Measurements from ENCODE around the gene PSMA5. TPM values are rescaled to one million over a fixed set of nuclear protein-coding genes. Genes with fewer than 3 reads are reported as not detected.

PSMA5 gene
- polyA plus RNA-seq, 1 donor (not counting 4 experiments of a cell fraction or from before 2014, with no cell fraction given), result 150 TPM

GRCh38 chr1:109389638-109390341 lies 36.5 kb downstream of the PSMA5 start:
- H3K4me2 ChIP-seq (ENCODE audit: control insufficient read depth, extremely low read depth, insufficient read depth, low read depth, low read length), result no peak overlapping the region

GRCh38 chr1:109388884-109389637 lies 37.2 kb downstream of the PSMA5 start:
- peaks cover 3% of the 10 kb centered on the region for H3K27me3 ChIP-seq (ENCODE audit: control insufficient read depth, extremely low read depth, insufficient read depth, low read length)
- H2AFZ ChIP-seq (ENCODE audit: control insufficient read depth, low read length), result no peak overlapping the region
- dilution Hi-C loops (cut with MboI; ENCODE audit: extremely low pct_ligation_motif_present, low sequenced_read_pairs), result no loop called here
- H3K9ac ChIP-seq (ENCODE audit: control insufficient read depth, extremely low read depth, insufficient read depth, low read length), result no peak overlapping the region
- no peaks in the 10 kb centered on the region for H3K9me3 ChIP-seq (ENCODE audit: control insufficient read depth, low read depth, low read length)
- H3K9me1 ChIP-seq (ENCODE audit: control insufficient read depth, extremely low read depth, insufficient read depth, low read length), result no peaks in the 10 kb centered on the region
- no peak overlapping the region for H3K27ac ChIP-seq (ENCODE audit: control insufficient read depth, insufficient read depth, low read length)
- no peak for TF ChIP-seq CTCF (optimal IDR thresholded peaks at IDR 0.05 in 1 of 3, IDR thresholded peaks at IDR 0.05 in 1 of 3, conservative IDR thresholded peaks at IDR 0.05 in 1 of 3; ENCODE audit: extremely low read depth in 1 of 3, insufficient read depth in 2 of 3, low read length in 3 of 3)
- no peak for TF ChIP-seq EZH2 (IDR thresholded peaks at IDR 0.05; ENCODE audit: low read length)
- no peaks in the 10 kb centered on the region for H3K36me3 ChIP-seq (ENCODE audit: control insufficient read depth in 2 of 2, extremely low read depth in 1 of 2, insufficient read depth in 2 of 2, low read length in 2 of 2)
- no peak overlapping the region for H3K4me2 ChIP-seq (ENCODE audit: control insufficient read depth, extremely low read depth, insufficient read depth, low read depth, low read length)
- FAIRE-seq, result no peak
- H3K4me1 ChIP-seq (ENCODE audit: control insufficient read depth, extremely low read depth, insufficient read depth, low read length), result peaks cover 4% of the 10 kb centered on the region
- H3K79me2 ChIP-seq (ENCODE audit: control insufficient read depth, insufficient read depth, low read length), result no peaks in the 10 kb centered on the region
- H3K4me3 ChIP-seq (ENCODE audit: control insufficient read depth in 2 of 3, extremely low read depth in 1 of 3, insufficient read depth in 2 of 3, low read depth in 1 of 3, low read length in 3 of 3), result no peak overlapping the region
- DNase-seq (ENCODE audit: low read depth, low spot score), result no peak
- H4K20me1 ChIP-seq (ENCODE audit: control insufficient read depth, extremely low read depth, insufficient read depth, low read length), result no peaks in the 10 kb centered on the region

More at GRCh38 chr1:109389638-109390341, 36.5 kb downstream of the PSMA5 start:
- H3K36me3 ChIP-seq (ENCODE audit: control insufficient read depth in 2 of 2, extremely low read depth in 1 of 2, insufficient read depth in 2 of 2, low read length in 2 of 2), result no peaks in the 10 kb centered on the region
- no peaks in the 10 kb centered on the region for H3K9me1 ChIP-seq (ENCODE audit: control insufficient read depth, extremely low read depth, insufficient read depth, low read length)
- H3K27ac ChIP-seq (ENCODE audit: control insufficient read depth, insufficient read depth, low read length), result no peak overlapping the region
- DNase-seq (ENCODE audit: low read depth, low spot score) (no peak), FAIRE-seq (no peak)
- no peaks in the 10 kb centered on the region for H3K79me2 ChIP-seq (ENCODE audit: control insufficient read depth, insufficient read depth, low read length)
- TF ChIP-seq CTCF (optimal IDR thresholded peaks at IDR 0.05 in 1 of 3, IDR thresholded peaks at IDR 0.05 in 1 of 3, conservative IDR thresholded peaks at IDR 0.05 in 1 of 3; ENCODE audit: extremely low read depth in 1 of 3, insufficient read depth in 2 of 3, low read length in 3 of 3), result no peak
- TF ChIP-seq EZH2 (IDR thresholded peaks at IDR 0.05; ENCODE audit: low read length), result no peak
- H3K4me1 ChIP-seq (ENCODE audit: control insufficient read depth, extremely low read depth, insufficient read depth, low read length), result peaks cover 4% of the 10 kb centered on the region
- H4K20me1 ChIP-seq (ENCODE audit: control insufficient read depth, extremely low read depth, insufficient read depth, low read length), result no peaks in the 10 kb centered on the region
- no peak overlapping the region for H2AFZ ChIP-seq (ENCODE audit: control insufficient read depth, low read length)
- H3K4me3 ChIP-seq (ENCODE audit: control insufficient read depth in 2 of 3, extremely low read depth in 1 of 3, insufficient read depth in 2 of 3, low read depth in 1 of 3, low read length in 3 of 3), result no peak overlapping the region
- H3K27me3 ChIP-seq (ENCODE audit: control insufficient read depth, extremely low read depth, insufficient read depth, low read length), result peaks cover 3% of the 10 kb centered on the region
- no peaks in the 10 kb centered on the region for H3K9me3 ChIP-seq (ENCODE audit: control insufficient read depth, low read depth, low read length)
- dilution Hi-C loops (cut with MboI; ENCODE audit: extremely low pct_ligation_motif_present, low sequenced_read_pairs), result no loop called here
- H3K9ac ChIP-seq (ENCODE audit: control insufficient read depth, extremely low read depth, insufficient read depth, low read length), result no peak overlapping the region
